ENCODE measurements around the gene RNF182.
A peak's percentile ranks its signal among the peaks of the same experiment; 100 is the strongest.
"Not testable (repeated sequence)": the region's sequence is repeated elsewhere in the genome, so short reads cannot be mapped to it uniquely, and the experiment has no call there.

Gene RNF182

DNA sequence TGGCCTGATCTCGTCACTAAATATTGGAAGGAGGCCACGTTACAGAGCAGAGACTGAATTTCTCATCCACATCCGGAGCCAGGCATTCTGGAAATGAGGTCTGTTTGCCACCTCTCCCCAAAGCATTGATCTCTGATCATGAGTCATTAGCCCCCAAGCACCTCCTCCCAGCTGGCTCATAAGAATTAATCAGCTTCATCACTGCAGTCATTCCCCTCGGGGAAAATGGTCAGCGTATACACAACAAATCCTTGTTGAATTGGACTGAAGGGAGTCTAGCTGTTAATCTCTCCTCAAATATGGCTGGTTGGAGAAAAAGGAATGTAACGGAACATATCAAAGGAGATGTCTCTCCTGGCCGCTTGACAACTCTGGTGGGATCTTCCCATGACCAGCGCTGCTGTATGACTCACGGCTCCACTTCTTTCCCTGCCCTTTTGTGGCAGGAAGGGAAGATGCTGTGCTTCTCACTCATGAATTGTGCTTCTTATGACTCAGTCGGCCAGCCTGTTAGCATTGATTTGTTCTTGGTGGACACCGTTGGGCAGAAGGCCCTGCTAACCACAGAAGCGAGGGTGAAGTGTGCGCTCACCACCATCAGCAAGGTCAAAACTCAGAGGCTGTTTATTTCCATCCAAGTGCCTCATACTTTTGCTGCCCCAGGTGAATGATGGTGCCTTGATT is 76.7 kb downstream of the RNF182 start:
- DNase-seq (ENCODE audit: low read depth) = peak; percentile 100

DNA sequence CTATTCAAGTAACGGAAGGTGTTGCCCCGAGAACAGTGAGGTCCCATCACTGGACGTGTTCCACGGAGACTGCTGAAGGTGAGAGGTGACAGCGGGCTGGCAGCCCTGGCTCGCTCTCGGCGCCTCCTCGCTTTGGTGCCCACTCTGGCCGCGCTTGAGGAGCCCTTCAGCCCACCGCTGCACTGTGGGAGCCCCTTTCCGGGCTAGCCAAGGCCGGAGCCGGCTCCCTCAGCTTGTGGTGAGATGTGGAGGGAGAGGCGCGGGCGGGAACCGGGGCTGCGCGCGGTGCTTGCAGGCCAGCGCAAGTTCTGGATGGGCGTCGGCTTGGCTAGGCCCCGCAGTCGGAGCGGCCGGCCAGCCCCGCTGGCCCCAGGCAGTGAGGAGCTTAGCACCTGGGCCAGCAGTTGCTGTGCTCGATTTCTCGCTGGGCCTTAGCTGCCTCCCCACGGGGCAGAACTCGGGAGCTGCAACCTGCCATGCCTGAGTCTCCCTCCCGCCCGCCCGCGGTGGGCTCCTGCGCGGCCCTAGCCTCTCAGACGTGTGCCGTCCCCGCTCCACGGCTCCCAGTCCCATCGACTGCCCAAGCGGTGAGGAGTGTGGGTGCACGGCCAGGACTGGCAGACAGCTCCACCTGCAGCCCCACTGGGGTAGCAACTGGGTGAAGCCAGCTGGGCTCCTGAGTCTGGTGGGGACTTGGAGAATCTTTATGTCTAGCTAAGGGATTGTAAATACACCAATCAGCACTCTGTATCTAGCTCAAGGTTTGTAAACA is 77.6 kb downstream of the RNF182 start:
- no peak for DNase-seq (ENCODE audit: low read depth)

DNA sequence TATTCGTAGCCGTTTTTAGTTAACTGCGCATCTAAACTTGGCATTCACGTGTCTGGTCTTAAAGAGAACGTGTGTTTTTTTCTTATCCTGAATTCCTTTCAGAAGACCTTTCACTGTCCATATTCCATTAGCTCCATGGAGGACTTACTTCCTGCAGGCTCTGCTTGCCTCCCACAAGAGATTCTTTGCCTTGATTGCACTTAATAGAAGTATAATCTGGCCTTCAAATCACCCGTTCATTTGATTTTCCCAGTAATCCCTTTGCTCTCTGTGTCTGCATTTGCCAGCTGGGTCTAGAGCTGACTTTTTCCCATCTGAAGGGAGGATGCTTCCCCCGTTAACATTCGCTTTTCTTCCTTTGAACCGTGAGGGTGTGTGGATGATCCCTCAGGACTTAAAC is 79.5 kb downstream of the RNF182 start:
- no peak for DNase-seq (ENCODE audit: low read depth)

DNA sequence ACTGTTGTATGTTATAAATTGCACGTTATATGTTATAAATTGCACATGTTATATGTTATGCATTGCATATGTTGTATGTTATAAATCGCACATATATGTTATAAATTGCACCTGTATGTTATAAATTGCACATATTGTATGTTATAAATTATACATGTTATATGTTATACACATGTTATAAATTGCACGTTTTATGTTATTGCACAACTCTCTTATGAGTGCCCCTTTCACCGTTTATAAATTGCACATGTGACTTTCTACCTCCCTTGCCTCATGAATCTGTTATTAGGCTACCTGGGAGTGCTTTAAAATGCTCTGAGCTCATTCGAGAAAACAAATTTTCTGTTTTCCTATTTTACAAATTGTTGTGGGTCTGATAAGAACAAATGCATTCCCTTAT is 84.1 kb downstream of the RNF182 start:
- DNase-seq (ENCODE audit: low read depth) = no peak

DNA sequence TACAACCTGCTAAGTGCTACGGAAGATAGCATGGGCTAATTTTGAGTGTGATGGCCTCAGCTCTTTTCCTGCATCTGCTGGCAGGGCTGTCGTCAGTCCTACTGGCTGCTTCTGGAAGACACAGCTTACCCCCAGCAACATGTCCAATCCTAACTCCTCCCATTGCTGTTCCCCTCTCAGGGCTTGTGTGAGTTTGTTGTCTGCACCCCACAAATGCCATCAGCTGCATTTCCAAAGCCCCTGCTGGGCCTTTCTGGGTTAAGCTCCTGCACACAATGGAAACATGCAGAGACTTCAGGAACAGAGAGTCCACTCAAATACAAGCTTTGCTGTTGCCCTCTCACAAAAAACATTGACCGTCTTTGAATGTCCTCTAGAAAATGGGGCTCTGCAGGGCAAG is 84.7 kb downstream of the RNF182 start:
- DNase-seq (ENCODE audit: low read depth) = no peak

DNA sequence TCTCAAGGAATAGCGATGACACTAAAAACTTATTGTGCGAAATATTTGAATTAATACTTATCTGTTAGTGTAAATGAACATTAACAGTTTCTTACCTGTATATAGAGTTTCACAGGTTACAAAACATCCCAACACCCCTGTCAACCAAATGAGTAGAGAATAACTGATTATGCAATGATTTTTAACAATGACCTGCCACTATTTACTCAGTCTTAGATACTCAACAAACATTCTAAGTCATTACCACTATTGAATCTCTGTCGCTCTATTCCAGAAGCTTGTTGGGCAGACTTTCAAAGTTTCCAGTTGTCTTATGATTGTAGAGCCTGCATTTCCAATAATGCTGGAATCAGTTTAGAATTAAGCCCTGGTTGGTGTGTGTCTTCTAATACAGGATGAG is 85.5 kb downstream of the RNF182 start:
- DNase-seq (ENCODE audit: low read depth) = no peak

DNA sequence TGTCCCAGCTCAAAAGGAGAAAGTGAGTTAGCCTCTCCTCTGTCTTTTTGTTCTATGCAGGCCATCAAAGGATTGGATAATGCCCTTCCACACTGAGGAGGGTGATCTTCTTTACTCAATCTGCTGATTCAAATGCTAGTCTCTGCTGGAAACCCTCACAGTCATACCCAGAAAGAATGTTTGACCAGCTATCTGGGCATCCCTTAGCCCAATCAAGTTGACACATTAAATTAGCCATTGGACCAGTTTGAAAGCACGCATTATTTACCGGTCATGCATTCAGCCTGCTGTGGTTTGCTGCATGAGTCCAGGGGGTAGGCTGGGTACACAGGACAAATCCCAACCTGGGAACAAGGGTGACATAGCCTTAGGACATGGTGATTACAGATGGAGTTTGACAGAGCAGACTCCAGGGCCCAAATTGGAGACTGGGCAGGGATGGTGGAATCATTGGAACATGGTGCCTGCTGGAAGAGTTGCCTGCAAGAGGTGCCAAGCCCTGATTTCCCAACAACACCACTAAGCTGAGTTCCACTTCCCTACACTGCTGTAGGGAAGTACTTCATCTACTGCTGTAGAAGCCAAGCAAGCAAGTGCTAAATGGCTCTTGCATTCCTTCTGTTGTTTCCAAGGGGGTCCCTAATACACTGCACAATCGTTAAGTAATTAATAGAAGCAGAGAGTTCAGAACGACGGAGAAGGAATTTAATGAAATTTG is 87.7 kb downstream of the RNF182 start:
- DNase-seq (ENCODE audit: low read depth) = no peak

DNA sequence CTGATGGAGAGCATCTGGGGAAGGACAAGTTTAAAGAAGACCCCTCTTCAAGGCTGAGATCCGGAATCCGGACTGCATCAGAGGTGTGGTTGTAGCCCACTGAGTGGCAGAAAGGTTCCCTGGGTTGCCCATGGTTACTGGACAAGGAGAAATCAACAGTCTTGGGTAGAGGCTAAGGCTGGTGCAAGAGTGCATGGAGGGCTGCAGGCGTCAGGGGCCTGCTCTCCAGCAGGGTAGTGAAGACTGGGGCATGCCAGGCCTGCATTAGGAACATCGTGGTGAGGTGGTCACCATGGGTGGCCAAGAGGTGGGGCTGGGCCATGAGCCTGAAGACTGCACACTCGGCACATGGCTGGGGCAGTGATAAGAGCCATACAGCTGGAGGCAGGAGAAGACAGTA is 91.2 kb downstream of the RNF182 start:
- no peak for DNase-seq (ENCODE audit: low read depth)

DNA sequence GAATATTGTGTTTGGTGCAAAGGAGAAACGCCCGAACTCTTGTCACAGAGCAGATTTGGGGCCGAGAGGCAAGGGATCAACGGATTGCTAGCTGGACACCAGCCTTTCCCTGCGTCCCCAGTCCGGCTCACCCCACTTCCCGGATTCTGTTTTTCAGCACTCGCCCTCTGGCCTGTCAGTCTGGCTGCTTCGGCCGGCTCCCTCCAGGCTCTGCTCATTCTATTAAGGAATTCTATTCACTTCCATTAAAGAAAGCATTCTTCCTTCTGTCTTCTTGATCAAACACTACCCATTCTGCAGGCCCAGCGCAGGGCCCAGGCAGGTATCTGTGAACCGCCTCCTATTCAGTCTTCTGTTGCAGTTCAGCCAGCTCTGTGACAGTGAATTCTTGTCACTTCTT is 91.7 kb downstream of the RNF182 start:
- no peak for DNase-seq (ENCODE audit: low read depth)

DNA sequence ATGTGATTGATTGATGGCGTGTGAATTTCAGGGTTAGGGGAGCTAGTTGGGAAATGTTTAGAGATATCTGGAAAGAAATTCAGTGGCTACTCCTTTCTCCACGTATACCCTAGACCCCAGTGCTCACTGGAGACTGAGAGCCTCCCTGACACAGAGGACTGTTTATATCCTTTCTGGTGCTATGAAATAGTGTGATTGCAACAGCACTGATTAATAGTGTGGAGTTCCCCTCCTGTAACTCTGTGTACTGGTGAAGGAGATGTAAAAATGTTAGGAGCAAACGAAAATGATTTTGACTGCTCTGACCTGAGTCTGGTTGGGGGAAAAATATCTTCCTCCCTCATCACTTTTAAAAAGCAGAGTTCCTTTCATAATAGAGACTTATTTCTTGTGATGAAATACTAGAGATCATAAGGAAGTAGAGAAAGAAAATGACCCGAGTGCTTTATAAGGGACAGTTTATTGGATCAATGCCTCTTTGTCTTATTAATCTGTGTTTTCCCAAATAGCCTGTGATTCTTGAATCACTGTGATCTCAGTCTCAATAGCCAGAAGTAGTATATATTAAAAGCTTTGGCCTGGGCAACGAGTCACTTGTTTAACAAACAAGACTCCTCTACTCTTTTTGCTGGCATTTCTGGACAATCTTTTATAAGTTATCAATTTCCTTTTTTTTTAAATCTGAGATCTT is 92.3 kb downstream of the RNF182 start:
- DNase-seq (ENCODE audit: low read depth) = peak; percentile 32

DNA sequence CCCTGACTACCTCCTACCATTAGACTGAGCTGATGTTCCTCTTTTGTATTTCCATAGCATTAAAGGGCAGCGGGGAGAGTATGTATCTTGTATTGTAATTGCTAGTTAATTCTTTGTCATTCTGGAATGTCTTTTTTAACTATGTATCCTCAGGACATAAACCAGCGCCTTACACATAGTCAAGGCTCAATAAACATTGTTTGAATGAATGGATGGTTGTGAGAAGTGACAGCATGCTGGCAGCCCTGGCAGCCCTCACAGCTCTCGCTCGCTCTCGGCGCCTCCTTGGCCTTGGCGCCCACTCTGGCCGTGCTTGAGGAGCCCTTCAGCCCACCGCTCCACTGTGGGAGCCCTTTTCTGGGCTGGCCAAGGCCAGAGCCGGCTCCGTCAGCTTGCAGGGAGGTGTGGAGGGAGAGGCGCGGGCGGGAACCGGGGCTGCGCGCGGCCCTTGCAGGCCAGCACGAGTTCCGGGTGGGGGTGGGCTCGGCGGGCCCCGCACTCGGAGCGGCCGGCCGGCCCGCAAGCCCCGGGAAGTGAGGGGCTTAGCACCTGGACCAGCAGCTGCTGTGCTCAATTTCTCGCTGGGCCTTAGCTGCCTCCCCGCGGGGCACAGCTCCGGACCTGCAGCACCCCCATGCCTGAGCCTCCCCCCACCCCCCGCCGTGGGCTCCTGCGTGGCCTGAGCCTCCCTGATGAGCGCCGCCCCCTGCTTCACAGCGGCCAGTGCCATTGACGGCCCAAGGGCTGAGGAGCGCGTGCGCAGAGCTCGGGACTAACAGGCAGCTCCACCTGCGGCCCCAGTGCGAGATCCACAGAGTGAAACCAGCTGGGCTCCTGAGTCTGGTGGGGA is 93.1 kb downstream of the RNF182 start:
- no peak for DNase-seq (ENCODE audit: low read depth)

DNA sequence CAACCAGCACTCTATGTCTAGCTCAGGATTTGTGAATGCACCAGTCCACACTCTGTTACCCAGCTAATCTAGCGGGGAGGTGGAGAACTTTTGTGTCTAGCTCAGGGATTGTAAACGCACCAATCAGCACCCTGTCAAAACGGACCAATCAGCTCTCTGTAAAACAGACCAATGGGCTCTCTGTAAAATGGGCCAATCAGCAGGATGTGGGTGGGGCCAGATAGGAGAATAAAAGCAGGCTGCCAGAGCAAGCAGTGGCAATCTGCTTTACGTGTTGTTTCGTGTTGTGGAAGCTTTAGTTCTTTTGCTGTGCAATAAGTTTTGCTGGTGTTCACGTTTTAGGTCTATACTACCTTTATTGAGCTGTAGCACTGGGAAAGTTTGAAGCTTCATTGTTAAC is 93.8 kb downstream of the RNF182 start:
- not testable (repeated sequence) for DNase-seq (ENCODE audit: low read depth)

DNA sequence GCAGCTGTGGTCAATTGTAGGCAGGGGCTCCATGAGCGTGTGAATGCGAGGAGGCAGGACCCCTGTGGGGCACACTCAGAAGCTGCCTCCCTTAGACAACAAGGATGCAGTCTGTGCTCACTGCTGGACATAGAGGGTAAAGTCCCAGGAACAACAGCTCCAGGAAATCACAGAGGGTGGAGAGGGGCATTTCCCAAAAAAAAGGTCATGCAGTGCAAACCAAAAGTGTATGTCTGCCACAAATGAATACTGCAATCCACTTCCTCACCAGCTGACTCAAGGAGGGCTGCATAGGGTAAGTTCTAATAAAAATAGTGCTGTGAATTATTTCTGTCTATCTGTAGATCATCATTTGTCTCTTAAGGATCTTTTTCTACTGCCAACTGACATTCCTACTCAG is 95.8 kb downstream of the RNF182 start:
- DNase-seq (ENCODE audit: low read depth) = no peak

DNA sequence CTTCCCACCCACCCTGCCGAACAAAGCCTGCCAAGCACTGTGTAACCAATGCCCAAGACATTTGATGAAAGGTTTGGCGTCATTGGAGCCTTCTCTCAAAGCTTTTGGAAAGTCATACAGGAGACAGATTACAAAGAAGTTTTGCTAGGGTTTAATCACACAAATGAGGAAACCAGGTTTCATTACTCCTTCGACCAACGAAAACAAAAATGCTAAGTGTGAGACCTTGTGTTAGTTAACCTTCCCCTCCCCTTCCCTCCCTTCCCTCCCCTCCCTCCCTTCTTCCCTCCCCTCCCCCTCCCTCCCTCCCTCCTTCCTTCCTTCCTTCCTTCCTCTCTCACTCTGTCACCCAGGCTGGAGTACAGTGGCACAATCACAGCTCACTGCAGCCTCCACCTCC is 96.7 kb downstream of the RNF182 start:
- DNase-seq (ENCODE audit: low read depth) = no peak

DNA sequence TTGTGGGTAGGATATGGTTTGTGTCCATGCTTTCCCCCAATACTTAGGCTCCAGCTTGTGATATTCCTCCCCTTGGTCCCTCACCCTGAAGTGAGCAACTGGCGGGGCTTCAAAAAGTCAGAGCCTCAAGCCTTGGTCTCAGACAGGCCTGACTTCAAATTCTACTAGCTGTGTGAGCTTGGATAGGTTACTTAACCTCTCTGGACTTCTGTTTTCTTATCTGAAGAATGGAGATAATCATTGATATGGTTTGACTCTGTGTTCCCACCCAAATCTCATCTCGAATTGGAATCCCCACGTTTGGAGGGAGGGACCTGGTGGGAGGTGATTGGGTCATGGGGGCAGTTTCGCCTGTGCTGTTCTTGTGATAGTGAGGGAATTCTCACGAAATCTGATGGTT is 97.9 kb downstream of the RNF182 start:
- DNase-seq (ENCODE audit: low read depth) = no peak

DNA sequence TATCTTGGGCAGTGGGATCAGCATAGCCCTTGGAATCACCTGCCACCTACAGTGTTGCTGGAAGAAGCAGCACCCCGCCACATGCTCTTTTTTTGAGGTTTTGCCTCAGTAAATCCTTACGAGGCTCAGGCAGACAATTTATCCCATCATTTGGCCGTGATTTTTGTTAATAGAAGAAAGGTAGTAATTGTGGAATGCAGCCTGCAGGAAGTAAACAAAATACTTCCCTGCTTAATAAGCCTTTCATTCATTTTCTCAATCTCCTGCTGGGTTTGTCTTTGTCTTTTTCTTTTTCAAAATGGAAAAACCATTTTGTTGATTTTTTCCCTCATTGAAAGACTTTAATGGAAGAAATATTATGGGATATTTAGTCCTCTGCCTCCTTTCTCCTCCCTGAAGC is 99.1 kb downstream of the RNF182 start:
- peak; percentile 46 for DNase-seq (ENCODE audit: low read depth)

DNA sequence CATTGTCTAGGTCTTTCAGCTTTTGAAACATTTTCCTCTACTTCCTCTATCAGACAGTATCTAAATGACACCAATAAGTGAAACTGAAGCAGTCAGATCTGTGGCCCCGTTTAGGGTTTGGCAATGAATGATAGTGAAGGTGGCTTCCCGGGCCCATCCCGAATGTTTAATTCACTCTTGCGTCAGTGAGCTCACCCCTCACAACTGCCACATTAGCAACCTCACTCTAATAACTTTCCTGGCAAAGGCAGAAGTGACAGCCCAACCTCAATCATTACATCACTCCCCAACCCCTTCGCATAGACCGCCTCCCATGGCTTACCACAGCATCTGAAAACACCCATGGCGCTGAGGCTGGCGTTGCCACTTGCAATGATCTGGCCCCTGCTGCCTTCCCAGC is 100.4 kb downstream of the RNF182 start:
- no peak for DNase-seq (ENCODE audit: low read depth)

DNA sequence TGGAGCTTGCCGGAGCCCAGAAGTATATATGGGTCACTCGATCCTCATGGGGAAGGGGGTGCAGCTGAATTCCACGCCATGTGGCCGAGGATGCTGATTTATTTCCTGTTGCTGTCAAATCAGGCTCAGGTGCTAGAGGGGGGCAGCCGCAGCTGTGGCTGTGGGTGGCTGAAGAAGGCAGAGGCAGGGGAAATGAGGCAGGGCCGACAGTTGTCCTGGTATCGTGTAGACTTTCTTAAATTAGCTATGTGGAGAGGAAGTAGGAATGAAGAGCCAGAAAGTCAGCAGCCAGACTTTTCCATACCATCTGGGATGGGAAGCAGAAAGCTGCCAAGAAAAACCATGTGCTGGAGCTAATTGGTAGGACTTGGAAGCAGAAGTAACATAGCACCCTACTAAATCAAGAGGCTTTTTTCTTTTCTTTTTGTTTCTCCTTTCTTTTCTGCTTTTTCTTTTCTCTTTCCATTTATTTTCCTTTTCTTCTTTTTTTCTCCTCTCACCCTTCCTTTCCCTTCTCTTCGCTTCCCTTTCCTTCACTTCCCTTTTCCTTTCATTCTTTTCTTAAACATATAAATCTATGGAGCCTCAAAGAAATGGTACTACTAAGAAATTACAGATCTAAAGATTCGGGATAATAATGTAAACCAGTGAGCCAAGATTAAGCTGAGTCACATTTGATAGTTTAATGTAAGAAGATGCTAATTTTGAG is 102.2 kb downstream of the RNF182 start:
- DNase-seq (ENCODE audit: low read depth) = no peak

DNA sequence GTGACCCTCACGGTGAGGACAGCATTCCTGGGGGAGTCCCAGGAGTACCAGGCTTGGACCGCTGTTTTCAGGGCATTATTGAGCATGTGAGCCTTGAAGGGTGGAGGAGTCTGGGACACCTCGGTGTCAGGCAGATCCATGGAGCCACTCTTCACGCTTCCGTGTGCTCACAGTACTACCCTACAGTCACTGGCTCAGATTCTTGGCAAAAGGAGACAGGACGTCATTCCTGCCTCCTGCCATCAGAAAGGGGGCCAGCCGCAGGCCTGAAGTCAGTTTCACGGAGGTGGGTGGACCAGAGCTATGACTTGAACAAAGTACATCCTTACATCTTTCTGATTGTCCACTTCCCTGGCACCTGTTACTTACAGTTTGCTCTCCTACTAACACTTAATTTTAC is 103.9 kb downstream of the RNF182 start:
- DNase-seq (ENCODE audit: low read depth) = no peak

DNA sequence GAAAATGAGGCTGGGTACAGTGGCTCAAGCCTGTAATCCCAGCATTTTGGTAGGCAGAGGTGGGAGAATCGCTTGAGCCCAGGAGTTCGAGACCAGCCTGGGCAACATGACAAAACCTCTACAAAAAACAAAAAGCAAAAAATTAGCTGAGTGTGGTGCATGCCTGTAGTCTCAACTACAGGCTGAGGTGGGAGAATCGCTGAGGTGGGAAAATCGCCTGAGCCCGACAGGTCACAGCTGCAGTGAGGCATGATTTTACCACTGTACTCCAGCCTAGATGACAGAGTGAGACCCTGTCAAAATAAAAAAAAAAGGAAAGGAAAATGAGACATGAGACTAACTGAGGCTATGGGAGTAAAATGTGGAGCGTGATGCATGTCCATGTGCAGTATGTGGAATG is 104.9 kb downstream of the RNF182 start:
- DNase-seq (ENCODE audit: low read depth) = no peak
